ENCODE results near the gene AIG1. TPM values are rescaled to one million over a fixed set of nuclear protein-coding genes. Genes with fewer than 3 reads are reported as not detected.
"Not testable (repeated sequence)": the region's sequence is repeated elsewhere in the genome, so short reads cannot be mapped to it uniquely, and the experiment has no call there.

AIG1 gene
- total RNA-seq, 1 donor: 9.8 TPM

DNA sequence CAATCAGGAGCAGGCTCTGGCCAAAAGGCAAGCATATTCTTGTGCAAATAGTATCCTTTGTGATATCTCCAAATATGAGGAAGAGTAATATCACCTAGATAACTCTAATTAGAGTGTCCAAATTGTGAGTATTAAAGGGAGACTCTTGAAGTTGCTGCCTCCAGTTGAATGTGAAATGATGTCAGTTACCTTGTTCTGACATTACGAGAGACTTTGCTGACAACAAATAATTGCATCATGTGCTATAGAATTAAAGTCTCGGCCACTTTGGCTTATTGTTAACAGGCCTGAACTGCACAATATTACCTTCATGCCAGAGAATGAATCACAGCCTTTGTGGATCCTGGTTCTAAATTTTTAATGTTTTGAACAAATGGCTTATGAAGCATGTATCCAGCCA is 106.5 kb downstream of the AIG1 start:
- Histone ChIP-seq H3K27me3 (ENCODE audit: insufficient read depth, low read length) (no peaks in the 10 kb centered on the region), H3K4me1 (ENCODE audit: insufficient read depth, low read length) (no peaks in the 10 kb centered on the region), H3K9me3 (ENCODE audit: low read depth, low read length) (no peaks in the 10 kb centered on the region), H3K4me3 (ENCODE audit: low read length) (no peak overlapping the region)

DNA sequence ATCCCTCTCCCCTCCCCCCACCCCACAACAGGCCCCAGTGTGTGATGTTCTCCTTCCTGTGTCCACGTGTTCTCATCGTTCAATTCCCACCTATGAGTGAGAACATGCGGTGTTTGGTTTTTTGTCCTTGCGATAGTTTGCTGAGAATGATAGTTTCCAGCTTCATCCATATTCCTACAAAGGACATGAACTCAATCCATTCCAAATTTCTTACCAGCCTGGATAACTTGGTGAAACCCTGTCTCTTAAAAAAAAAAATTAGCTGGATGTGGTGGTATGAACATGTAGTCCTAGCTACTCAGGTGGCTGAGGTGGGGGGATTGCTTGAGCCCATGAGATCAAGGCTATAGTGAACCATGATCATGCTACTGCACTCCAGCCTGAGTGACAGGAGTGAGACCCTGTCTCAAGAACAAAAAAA is 107.7 kb downstream of the AIG1 start:
- not testable (repeated sequence) for H3K9me3 ChIP-seq (ENCODE audit: low read depth, low read length); H3K4me1 ChIP-seq (ENCODE audit: insufficient read depth, low read length); H3K27me3 ChIP-seq (ENCODE audit: insufficient read depth, low read length); H3K4me3 ChIP-seq (ENCODE audit: low read length)

DNA sequence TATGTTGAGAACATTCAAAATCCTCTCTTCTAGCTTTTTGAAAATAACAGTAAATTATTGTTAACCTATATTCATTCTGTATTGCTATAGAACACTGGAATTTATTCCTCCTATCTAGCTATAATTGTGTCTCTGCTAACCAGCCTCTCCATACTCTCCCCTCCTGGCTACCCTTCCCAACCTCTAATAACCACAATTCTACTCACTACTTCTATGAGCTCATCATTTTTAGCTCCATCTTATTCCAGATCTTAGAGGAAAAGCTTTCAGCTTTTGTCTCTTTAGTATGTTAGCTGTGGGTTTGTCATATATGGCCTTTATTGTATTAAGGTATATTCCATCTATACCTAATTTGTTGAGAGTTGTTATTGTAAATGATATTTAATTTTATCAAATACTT is 108.8 kb downstream of the AIG1 start:
- H3K27me3 ChIP-seq (ENCODE audit: insufficient read depth, low read length): no peaks in the 10 kb centered on the region
- no peaks in the 10 kb centered on the region for H3K4me1 ChIP-seq (ENCODE audit: insufficient read depth, low read length)
- peaks cover under 1% of the 10 kb centered on the region for H3K9me3 ChIP-seq (ENCODE audit: low read depth, low read length)
- no peak overlapping the region for H3K4me3 ChIP-seq (ENCODE audit: low read length)

DNA sequence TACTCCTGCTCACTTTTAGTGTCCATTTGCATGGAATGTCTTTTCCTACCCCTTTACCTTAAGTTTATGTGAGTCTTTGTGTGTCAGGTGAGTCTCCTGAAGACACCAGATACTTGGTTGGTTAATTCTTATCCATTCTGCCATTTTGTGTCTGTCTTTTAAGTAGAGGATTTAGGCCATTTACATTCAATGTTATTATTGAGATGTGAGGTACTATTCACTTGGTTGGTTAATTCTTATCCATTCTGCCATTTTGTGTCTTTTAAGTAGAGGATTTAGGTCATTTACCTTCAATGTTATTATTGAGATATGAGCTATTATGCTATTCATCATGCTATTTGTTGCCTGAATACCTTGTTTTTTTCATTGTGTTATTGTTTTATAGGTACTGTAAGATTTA is 113.8 kb downstream of the AIG1 start:
- Histone ChIP-seq H3K4me1 (ENCODE audit: insufficient read depth, low read length) (no peaks in the 10 kb centered on the region), H3K27me3 (ENCODE audit: insufficient read depth, low read length) (no peaks in the 10 kb centered on the region), H3K4me3 (ENCODE audit: low read length) (no peak overlapping the region), H3K9me3 (ENCODE audit: low read depth, low read length) (peaks cover 9% of the 10 kb centered on the region)

DNA sequence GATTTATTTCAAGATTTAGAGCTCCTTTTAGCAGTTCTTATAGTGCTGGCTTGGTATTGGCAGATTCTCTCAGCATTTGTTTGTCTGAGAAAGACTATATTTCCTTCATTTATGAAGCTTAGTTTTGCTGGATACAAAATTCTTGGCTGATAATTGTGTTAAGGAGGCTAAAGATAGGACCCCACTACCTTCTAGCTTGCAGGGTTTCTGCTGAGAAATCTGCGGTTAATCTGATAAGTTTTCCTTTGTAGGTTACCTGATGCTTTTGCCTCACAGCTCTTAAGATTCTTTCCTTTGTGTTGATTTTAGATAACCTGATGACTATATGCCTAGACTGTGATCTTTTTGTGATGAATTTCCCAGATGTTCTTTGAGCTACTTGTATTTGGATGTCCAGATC is 114.3 kb downstream of the AIG1 start:
- H3K4me3 ChIP-seq (ENCODE audit: low read length): no peak overlapping the region
- H3K4me1 ChIP-seq (ENCODE audit: insufficient read depth, low read length): no peaks in the 10 kb centered on the region
- H3K27me3 ChIP-seq (ENCODE audit: insufficient read depth, low read length): no peaks in the 10 kb centered on the region
- peaks cover 9% of the 10 kb centered on the region for H3K9me3 ChIP-seq (ENCODE audit: low read depth, low read length)

DNA sequence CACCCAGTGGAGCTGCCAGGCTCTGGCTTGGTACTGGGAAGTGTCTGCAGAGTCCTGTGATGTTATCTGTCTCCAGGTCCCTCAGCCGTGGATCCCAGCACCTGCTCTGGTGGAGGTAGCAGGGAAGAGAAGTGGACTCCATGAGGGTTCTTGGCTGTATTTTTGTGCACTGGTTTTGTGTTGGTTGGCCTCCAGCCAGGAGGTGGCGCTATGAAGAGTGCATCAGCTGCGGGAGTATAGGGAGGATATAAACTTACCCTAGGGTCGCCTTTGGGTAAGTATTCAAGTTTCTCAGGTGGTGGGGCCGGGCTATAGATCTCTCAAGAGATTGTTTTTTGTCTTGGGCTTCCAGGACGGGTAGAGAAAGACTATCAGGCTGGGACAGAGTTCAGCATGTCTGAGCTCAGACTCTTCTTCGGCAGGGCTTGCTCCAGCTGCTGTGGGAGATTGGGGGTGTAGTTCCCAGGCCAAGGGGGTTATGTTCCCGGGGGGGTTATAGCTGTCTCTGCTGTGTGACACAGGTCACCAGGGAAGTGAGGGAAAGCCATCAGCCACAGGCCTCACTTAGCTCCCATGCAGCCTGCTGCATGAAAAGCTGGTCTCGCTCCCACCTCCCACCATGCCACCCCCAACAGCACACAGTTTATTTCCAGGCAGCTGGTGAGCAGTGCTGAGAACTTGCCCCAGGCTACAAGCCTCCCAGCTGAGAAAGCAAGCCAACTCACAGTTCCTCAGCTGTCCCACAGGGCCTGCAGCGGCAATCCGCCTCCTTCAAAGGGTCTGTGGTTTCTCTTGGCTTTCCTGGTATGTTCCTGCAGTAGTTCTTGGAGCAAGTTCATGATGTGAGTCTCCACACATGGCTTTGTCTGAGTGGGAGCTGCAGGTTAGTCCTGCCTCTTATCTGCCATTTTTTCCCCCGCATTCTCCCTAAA is 115.7 kb downstream of the AIG1 start:
- Histone ChIP-seq H3K9me3 (ENCODE audit: low read depth, low read length) (peaks cover 9% of the 10 kb centered on the region), H3K4me3 (ENCODE audit: low read length) (no peak overlapping the region), H3K4me1 (ENCODE audit: insufficient read depth, low read length) (no peaks in the 10 kb centered on the region), H3K27me3 (ENCODE audit: insufficient read depth, low read length) (no peaks in the 10 kb centered on the region)

DNA sequence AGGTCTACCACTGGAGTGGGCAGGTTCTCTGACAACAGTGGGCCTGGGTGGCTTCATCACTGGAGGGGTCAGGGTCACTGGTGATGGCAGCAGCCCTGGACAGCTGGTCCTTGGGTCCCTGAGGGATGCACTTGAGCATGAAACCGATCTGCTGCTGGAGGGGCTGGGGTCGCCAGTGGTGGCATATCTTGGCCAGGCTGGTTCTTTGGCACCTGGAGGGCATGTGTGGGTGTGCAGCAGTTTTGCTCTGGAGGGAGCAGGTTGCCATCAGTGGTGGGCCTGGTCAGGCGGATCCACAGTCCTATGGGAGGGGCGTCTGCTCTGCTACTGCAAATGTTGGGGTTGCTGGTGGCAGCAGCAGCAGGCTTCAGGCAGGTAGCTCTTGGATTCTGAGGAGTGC is 117.0 kb downstream of the AIG1 start:
- Histone ChIP-seq H3K27me3 (ENCODE audit: insufficient read depth, low read length) (no peaks in the 10 kb centered on the region), H3K4me3 (ENCODE audit: low read length) (no peak overlapping the region), H3K4me1 (ENCODE audit: insufficient read depth, low read length) (no peaks in the 10 kb centered on the region), H3K9me3 (ENCODE audit: low read depth, low read length) (peaks cover 9% of the 10 kb centered on the region)

DNA sequence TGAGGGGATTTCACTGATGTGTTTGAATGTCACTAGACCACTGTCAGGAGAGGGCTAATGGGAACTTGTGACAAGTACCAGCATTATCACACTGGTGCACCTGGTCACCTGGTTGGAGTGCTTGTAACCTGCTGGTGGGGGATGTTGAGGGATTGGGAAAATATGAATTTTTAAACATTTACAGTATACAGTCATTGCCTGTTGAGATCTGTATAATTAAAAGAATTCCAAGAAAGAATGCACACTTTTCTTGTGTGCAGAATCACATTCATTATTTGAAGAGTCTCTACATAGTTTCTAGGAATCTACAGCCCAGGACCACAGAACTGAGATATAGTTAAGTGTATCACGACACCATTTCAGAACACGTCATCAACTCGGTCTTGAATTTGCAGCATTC is 118.4 kb downstream of the AIG1 start:
- no peaks in the 10 kb centered on the region for H3K27me3 ChIP-seq (ENCODE audit: insufficient read depth, low read length)
- no peaks in the 10 kb centered on the region for H3K4me1 ChIP-seq (ENCODE audit: insufficient read depth, low read length)
- H3K9me3 ChIP-seq (ENCODE audit: low read depth, low read length): peaks cover 9% of the 10 kb centered on the region
- no peak overlapping the region for H3K4me3 ChIP-seq (ENCODE audit: low read length)

DNA sequence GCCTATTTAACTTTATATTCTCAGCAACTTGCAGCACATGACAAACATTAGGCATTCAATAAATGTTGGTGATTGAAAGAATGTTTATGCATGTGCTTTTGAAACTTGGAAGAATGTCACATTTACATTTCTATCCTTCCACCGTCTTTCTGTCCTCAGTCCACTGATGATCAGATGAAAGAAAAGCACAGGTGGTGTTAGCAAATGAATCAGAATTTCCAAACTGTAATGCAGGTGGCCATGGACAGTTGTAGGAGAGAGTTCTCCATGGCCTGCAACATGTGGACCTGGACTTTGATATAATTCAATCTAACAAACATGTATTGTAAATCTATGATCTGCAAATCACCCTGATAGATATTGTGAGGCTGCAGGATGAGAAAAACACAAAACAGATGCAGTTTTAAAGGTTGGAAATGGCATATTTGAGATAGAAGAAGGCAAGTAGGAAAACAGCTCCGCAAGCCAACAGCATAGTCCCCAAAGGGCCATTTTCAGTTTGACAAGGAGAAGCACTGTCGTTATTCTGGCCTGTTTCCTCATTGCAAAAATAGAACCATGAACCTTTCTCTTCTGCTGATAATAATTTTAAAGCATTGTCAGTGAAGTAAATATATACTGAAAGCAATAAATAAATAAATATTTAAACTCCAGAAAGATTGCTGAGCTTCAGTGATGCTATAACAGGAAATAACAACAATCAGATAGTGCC is 119.4 kb downstream of the AIG1 start:
- H3K9me3 ChIP-seq (ENCODE audit: low read depth, low read length): peaks cover 3% of the 10 kb centered on the region
- H3K4me3 ChIP-seq (ENCODE audit: low read length): no peak overlapping the region
- no peaks in the 10 kb centered on the region for H3K27me3 ChIP-seq (ENCODE audit: insufficient read depth, low read length)
- H3K4me1 ChIP-seq (ENCODE audit: insufficient read depth, low read length): no peaks in the 10 kb centered on the region

DNA sequence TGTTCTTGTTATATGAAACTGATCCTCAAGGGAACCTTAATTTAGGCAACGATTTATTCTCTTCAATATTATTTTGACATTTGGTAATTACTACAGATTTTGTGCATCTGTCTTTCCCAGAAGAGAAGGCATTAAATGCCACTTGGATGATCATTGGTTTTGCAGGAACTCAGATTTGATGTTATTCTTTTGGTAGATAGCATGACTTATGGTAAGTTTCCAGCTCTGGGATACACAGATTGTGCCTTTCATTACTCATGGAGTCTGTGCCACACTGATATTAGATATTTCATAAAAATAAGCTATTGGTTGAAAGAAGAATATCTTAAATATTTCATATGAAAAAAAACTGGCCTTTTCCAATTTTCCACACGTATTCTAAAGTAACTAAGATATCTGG is 120.1 kb downstream of the AIG1 start:
- Histone ChIP-seq H3K27me3 (ENCODE audit: insufficient read depth, low read length) (no peaks in the 10 kb centered on the region), H3K4me1 (ENCODE audit: insufficient read depth, low read length) (no peaks in the 10 kb centered on the region), H3K4me3 (ENCODE audit: low read length) (no peak overlapping the region), H3K9me3 (ENCODE audit: low read depth, low read length) (no peaks in the 10 kb centered on the region)

DNA sequence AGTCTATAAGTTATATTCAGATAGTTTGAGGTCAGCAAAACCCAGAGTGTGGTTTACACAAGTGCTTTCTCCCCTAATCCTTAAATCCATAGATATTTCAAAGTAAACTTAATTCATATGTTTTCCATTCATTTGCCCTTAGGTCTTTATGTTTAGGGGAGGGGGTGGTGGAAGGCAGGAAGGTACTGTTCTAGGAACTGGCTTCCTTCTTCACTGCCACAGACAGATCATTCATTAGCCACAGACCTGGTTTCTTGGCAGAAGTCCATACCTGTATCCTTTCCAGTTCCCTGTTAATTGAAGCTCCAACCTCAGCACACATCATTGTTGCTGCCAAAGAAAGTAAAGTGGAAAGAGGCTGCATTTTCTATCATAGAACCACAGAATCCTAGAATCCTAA is 123.0 kb downstream of the AIG1 start:
- Histone ChIP-seq H3K4me1 (ENCODE audit: insufficient read depth, low read length) (no peaks in the 10 kb centered on the region), H3K4me3 (ENCODE audit: low read length) (no peak overlapping the region), H3K27me3 (ENCODE audit: insufficient read depth, low read length) (no peaks in the 10 kb centered on the region), H3K9me3 (ENCODE audit: low read depth, low read length) (no peaks in the 10 kb centered on the region)

DNA sequence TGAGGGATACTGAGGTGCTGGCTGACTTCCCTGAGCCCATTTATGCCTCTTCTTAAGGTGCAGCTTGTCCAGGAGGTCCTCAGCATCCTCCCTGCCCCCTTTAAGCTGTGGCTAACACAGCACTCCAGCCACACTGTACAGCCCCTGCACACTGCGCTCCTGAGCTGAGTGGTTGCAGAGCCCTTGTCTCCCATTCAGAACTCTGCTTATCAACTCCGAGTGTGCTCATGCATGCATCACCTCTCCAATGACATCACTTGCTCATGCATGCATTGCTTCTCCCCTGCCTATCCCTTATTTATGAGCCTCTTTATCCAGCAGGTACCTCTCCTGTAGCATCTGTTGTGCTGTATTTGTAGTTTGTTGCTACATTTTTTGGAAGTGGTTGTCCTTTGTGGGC is 124.6 kb downstream of the AIG1 start:
- no peaks in the 10 kb centered on the region for H3K4me1 ChIP-seq (ENCODE audit: insufficient read depth, low read length)
- H3K4me3 ChIP-seq (ENCODE audit: low read length): no peak overlapping the region
- H3K27me3 ChIP-seq (ENCODE audit: insufficient read depth, low read length): no peaks in the 10 kb centered on the region
- H3K9me3 ChIP-seq (ENCODE audit: low read depth, low read length): no peaks in the 10 kb centered on the region

DNA sequence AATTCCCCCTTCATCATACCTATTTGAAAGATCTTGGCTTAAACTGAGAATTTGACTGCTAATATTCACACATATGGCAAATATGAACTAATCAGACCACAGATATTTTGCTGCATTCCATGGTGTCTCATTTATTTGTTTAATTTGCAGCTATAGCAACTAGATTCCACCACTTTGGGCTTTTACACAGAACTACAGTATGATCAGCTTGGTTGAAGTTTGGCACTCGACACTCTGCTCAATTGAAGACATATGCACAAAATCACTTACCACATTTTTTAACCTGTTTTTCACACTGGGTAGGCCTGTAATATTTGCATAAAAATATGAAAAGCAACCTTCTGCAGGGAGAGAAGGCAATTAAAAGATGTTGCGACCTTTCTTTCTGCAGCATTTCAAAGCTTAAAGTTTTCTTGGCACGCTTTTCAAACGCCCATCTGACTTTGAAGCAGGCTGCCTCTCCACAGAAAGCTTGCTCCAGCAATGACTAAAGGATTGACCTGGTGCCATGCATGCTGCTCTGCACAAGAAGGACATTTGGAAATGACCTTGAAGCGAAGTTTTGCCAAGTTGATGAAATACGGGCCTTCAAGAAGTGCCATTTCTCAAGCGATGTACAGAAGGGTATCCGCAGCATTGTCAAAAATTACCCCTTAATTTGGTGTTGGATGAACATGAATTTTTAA is 126.7 kb downstream of the AIG1 start:
- H3K4me3 ChIP-seq (ENCODE audit: low read length): no peak overlapping the region
- no peaks in the 10 kb centered on the region for H3K9me3 ChIP-seq (ENCODE audit: low read depth, low read length)
- H3K4me1 ChIP-seq (ENCODE audit: insufficient read depth, low read length): no peaks in the 10 kb centered on the region
- H3K27me3 ChIP-seq (ENCODE audit: insufficient read depth, low read length): no peaks in the 10 kb centered on the region

DNA sequence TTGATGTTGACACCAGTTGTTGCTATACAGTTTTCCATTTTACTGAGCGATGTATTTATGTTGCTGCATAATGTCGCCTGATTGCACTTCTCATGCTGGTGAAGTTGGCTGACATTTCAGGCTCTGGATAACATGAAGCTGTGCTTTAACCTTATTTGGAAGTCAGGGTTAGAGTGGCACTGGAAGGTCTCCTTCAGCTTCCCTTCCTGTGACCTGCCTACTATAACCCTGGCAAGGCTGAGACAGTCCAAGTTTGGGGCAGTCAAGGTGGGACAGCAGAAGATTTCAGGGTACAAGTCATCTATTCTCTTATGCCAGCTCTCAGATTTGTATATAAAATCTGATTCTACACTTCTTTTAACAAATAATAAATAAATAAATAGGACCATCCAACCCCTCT is 127.6 kb downstream of the AIG1 start:
- H3K4me3 ChIP-seq (ENCODE audit: low read length): no peak overlapping the region
- H3K9me3 ChIP-seq (ENCODE audit: low read depth, low read length): no peaks in the 10 kb centered on the region
- H3K4me1 ChIP-seq (ENCODE audit: insufficient read depth, low read length): no peaks in the 10 kb centered on the region
- H3K27me3 ChIP-seq (ENCODE audit: insufficient read depth, low read length): no peaks in the 10 kb centered on the region

DNA sequence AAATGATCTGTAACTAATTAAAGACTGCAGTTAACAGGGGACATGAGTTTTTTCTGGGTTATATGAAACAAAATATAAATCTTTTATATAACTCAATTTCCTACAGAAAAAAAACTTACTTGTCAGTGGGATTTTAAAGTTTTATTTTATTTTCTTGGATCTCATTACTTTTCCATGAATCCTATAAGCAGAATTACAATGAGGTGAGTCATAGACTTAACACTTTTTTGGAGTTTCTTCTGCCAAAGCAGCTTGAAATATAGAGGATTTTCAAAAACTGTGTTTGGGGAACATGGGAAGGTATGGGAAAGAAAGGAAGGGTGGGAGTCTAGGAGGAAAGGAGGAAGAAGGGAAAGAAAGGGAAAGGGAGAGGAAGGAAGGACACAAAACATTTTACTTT is 130.7 kb downstream of the AIG1 start:
- Histone ChIP-seq H3K9me3 (ENCODE audit: low read depth, low read length) (no peaks in the 10 kb centered on the region), H3K4me3 (ENCODE audit: low read length) (no peak overlapping the region), H3K4me1 (ENCODE audit: insufficient read depth, low read length) (no peaks in the 10 kb centered on the region), H3K27me3 (ENCODE audit: insufficient read depth, low read length) (no peaks in the 10 kb centered on the region)

All from mononuclear cell (primary cell).